Activated T-helper 1 cell treated with Interleukin-2 at 50 U/mL for 16 hours (primary cell): ENCODE data around the gene IGSF21.

Experiments used
- DNase-seq: peaks from one replicate; pipeline ENCODE4 v3.0.0-alpha.2; 2020; ENCODE audit warnings: low read depth

The IGSF21 gene

DNA sequence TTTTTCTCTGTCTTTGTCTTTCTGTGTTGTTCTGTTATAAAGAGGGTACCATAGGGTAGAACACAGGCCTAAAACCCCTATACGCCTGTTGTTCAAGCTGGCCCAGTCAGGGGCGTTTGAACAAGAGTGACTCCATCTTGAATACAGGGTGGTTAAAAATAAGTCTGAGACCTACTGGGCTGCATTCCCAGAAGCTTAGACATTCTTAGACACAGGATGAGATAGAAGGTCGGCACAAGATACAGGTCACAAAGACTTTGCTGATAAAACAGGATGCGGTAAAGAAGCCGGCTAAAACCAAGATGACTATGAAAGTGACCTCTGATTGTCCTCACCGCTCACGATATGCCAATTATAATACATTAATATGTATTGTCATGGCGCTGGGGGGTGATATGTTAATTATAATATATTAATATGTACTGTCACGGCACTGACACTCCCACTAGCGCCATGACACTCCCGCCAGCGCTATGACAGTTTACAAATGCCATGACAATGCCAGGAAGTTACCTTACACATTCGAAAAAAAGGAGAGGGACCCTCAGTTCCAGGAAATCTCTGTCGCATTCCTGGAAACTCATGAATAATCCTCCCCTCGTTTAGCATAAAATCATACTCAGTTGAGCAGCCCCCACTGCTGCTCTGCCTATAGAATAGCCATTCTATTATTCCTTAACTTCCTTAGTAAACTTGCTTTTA lies 314.6 kb downstream of the IGSF21 start:
- no peak for DNase-seq

DNA sequence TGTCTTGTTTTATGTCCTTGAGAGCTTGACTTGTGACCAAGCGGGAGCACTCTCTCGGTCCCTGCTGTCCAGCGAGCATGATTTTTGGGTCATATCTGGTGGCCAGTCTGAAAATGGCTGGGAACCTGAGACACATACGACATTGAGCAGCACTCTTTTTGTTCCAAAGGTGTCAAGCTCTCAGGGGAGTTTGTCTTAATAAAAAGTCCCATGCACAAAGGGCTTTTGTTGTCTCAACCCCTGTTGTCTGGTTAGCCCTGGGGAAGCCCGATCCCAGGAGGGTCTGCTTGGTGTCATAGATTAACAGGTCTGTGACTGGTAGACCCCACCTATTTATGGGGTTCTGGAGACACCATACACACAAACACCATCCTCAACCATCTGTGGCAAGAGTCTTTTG lies 315.4 kb downstream of the IGSF21 start:
- no peak for DNase-seq

DNA sequence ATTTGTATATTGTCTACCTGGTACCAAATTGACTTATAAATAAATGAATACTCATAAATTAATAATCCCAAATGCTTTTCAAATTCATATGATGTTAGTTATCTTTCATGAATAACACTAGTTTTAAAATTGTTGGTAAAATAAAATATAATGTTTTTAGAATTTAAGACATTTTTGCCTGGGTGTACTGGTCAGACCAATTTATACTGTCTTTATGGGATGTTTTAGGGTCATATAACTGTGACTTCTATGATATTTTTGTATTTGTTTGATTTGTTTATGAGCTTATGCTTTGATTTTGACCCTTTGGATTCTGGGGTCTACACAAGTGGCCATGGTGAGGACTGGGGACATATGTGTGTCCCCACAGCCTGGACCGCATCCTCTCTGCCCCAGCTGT lies 319.0 kb downstream of the IGSF21 start:
- no peak for DNase-seq
